Effector CD4-positive, alpha-beta T cell (primary cell): ENCODE data around the gene CFD.
"Not testable (repeated sequence)": the region's sequence is repeated elsewhere in the genome, so short reads cannot be mapped to it uniquely, and the experiment has no call there.

ENCODE experiments used
- DNase-seq: peaks from one replicate; pipeline ENCODE4 v3.0.0-alpha.2; 2020

Gene CFD

DNA sequence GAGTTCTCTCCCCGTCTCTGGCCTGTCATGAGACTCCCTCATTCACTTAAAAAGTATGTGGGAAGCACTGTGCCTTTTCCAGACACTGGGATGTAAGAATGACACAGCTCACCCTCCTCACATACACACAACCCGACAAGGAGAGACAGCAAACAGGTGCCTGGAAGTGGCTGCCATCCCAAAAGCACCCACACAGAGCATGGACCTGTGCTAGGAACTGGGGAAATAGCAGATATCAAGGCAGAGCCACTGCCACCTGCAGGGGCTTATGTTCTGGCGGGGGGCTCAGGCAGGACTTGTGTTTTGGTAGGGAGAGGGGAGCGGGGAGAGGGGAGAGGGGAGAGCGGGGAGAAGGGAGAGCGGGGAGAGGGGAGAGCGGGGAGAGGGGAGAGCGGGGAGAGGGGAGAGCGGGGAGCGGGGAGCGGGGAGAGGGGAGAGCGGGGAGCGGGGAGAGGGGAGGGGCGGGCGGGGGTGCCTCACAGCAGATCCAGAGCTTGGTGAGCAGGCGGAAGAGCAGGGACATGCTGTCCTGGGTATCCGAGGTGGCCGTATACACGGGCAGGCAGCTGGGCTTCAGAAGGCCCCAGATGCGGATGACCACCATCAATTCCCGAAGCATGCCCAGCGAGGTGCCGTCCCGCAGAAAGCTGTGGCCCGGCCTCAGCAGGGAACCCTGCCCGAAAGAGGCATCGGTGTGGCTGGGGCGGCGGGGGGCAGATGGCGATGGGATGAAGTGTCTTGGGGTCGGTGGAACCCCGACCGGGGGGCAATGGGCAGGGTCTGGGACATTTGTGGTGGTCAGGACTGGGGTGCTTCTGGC, 12.2 kb downstream of the CFD start:
- DNase-seq, result no peak

DNA sequence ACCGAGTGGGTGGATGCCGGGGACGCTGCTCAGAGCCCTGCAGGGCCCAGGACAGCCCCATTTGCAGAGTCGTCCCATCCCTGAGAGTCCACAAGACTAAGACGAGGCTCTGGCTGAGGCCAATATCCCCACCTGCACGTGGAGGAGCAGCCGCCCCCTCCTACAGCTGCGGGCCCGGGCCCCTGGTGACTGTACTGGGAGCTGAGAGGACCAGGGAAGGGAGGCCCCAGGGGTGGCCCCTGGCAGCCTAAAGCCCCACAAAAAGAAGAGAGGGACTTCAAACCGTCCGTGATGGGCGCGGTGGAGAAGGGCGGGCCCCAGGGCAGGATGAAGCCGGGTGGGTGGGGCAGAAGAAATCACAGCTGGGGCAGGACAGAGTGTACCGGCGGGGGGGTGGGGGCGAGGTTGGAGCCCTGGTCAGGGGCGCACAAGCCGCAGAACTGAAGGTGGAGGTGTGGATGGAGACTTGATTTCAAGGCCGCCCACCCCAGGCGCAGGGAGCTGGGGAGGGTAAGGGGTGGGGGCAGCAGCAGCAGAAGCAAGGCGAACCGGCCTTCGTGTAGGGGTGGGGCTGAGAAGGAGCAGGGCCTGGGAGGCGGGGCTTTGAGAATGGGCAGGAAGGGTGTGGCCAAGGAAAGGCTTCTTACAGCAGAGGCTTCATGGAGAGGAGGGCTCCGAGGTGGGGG, 12.9 kb downstream of the CFD start:
- DNase-seq, result peak; percentile 75

DNA sequence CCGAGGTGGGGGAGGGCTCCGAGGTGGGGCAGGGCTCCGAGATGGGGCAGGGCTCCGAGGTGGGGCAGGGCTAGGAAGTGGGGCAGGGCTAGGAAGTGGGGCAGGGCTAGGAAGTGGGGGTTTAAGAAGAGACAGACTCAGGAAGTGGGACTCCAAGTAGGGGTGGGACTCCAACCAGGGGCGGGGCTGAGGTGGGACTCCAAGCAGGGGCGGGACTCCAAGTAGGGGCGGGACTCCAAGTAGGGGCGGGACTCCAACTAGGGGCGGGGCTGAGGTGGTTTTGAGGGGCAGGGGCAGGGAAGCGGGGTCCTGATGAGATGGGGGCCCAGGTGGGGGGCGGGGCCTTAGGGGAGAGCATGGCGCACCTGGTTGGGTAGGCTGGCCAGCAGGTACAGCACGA, 13.6 kb downstream of the CFD start:
- peak; percentile 65 for DNase-seq

DNA sequence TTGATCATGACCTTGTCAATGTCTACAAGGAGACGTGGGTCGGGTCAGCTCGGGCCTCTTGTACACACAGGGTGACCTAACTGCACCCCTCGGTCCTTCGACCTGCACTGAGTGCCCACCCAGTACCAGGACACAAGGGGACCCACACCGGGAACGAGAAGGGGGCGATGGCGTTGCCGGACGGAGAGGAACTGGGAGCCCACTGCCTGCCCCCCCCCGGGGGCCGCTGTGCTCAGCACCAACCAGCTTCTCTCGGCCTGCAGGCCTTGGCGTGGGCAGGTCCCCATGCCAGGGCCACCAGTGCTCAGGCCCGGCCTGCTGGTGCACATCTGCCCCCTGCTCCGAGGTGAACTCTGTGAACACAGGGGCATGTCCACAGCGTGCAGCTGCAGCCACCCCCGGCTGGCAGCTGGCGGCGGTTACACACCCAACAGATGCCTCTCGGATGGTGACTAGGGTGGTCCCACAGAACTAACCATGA, 14.1 kb downstream of the CFD start:
- DNase-seq, result no peak

DNA sequence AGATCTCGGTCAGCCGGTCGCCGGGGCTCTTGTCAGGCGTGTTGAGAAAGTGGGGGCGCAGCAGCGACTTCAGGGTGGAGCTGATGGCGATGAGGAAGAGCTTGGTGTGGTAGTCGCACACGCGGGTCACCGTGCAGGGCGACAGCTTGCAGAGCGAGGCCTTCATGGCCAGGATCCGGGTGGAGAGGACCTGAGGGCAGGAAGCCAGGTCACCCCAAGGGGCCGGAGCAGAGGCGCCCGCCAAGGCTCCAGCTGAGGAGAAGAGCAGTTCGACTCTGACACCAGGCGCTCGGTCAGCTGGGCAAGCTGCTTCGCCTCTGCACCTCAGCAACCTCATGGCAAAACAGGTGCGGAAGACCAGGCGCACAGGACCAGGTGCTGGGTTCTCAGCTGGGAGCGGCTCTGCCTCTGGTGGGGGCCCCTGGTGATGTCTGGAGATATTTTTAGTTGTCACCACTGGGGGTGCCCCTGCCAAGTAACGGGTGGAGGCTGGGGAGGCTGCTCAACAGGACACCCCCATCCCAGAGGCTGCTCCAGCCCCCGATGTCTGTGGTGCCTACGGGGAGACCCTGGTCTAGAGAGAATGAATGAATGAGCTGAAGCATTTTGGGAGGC, 15.9 kb downstream of the CFD start:
- no peak for DNase-seq

DNA sequence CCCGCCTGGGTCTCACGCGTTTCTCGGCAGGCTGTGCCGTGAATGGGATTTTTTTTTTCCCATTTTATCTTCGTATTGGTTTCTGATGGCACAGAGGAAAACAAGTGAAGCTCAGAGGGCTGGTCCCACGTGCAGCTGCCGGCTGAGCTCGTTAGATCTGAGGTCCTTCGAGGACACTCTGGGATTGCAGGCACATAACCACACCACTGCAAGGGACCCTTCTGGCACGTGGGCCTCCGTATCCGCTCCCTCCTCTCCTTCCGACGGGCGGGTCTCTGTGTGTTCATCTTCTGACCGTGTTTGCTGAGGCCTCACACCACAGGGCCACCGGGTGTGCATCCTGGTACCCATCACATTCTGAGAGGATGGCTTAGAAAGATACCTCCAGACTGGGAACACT, 16.6 kb downstream of the CFD start:
- no peak for DNase-seq

DNA sequence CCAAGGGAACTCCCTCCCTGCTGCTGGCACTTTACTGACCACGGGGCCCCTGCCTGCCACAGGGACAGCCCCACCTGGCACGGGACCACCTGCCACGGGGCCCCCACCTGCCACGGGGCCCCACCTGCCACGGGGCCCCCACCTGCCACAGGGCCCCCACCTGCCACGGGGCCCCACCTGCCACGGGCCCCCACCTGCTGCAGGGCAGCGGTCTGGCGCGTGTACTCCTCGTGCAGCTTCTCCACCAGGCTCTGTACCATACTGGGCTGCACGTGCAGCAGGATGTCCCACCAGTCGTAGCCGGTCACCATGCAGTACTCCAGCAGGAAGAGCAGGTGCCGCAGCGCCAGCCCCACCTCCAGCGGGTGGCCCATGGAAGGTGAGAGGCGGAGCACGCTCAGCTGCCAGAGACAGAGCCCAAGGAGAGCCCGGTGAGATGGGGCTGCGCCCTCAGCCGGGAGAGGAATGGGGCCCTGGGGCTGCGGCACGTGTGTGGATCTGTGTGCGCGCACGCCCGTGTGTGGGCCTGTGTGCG, 17.4 kb downstream of the CFD start:
- no peak for DNase-seq

DNA sequence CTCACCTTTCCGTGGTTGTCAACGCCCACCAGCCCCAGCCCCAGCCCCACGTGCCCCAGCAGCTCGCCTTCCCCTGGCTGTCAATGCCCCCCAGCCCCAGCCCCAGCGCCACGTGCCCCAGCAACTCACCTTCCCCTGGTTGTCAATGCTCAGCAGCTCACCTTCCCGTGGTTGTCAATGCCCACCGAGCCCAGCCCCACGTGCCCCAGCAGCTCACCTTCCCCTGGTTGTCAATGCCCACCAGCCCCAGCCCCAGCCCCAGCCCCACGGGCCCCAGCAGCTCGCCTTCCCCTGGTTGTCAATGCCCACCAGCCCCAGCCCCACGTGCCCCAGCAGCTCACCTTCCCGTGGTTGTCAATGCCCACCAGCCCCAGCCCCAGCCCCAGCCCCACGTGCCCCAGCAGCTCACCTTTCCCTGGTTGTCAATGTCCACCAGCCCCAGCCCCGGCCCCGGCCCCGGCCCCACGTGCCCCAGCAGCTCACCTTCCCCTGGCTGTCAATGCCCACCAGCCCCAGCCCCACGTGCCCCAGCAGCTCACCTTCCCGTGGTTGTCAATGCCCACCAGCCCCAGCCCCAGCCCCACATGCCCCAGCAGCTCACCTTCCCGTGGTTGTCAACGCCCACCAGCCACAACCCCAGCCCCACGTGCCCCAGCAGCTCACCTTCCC, 18.7 kb downstream of the CFD start:
- not testable (repeated sequence) for DNase-seq

DNA sequence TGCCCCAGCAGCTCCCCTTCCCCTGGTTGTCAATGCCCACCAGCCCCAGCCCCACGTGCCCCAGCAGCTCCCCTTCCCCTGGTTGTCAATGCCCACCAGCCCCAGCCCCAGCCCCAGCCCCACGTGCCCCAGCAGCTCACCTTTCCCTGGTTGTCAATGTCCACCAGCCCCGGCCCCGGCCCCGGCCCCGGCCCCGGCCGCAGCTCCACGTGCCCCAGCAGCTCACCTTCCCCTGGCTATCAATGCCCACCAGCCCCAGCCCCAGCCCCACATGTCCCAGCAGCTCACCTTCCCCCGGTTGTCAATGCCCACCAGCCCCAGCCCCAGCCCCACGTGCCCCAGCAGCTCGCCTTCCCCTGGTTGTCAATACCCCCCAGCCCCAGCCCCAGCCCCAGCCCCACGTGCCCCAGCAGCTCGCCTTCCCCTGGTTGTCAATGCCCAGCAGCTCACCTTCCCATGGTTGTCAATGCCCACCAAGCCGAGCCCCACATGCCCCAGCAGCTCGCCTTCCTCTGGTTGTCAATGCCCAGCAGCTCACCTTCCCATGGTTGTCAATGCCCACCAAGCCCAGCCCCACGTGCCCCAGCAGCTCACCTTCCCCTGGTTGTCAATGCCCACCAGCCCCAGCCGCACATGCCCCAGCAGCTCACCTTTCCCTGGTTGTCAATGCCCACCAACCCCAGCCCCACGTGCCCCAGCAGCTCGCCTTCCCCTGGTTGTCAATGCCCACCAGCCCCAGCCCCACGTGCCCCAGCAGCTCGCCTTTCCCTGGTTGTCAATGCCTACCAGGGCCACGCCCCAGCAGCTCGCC, 19.5 kb downstream of the CFD start:
- DNase-seq, result not testable (repeated sequence)

DNA sequence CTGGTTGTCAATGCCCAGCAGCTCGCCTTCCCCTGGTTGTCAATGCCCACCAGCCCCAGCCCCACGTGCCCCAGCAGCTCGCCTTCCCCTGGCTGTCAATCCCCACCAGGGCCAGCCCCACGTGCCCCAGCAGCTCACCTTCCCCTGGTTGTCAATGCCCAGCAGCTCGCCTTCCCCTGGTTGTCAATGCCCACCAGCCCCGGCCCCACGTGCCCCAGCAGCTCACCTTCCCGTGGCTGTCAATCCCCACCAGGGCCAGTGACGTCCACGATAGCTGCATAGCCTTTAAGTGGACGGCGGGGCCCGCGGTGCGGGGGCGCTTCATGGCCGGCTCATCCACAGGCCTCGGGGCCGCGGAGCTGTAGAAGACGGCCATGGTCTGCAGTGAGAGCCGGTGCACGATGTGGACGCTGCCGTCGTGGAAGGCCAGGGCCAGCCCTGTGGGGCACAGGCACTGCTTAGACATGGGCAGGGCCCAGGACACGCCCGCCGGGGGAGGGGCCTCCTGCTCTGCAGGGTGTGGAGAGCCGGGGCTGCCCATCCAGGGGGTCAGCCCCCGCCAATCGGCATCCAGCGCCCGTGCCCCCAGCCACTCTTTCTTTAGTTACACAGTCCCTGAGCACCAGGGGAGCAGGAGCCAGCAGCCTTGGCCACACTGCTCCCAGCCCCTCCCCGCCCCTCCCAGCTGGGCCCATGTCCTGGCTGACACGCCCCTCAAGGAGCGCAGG, 20.4 kb downstream of the CFD start:
- no peak for DNase-seq

DNA sequence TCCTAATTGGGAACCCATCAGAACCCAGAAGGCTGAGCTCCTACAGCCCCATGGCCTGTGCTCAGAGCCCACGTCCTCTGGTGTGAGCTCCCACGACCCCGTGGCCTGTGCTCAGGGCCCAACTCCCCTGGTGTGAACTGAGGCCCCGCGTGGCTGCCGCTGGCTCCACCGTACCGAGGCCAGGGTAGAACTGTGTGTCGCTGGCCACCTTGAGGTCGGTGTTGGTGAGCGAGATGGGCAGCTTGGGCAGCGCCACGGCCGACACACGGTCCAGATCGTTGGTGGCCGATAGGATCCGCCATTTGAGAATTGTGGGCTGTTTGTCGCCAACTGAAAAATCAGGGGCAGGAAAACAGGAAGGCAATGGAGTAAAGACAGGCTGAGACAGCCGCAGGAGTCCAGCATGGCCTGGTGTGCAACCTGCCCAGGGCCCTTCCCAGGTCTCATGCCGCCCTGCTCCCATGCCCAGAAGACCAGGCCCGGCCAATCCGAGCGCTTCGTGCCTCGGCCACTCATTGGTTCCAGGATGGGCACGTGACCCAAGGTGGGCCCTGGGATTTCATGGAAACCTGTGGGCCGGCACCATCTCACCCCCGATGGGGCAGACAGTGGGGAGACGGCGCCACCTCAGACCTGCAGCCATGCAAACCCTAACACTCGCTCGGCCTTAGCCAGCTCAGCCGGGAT, 22.1 kb downstream of the CFD start:
- DNase-seq, result no peak

DNA sequence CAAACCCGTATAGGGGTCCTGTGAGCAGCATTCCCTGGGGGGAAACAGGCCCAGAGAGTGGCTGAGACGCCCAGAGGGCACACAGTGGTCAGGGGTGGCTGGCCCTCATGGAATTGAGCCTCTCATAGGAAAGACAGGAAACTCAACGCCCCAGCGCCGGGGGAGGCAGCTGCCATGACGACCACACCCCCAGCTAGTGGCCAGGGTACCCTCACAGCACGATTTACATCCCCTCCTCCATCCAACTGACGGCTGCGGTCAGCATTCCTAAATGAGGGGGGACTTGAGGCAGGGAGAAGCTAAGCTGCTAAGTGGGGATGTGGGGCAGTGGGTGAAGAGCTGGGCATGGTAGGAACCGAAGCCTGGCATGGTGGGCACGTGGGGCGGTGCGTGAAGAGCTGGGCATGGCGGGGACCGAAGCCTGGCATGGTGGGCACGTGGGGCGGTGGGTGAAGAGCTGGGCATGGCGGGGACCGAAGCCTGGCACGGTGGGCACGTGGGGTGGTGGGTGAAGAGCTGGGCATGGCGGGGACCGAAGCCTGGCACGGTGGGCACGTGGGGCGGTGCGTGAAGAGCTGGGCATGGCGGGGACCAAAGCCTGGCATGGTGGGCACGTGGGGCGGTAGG, 23.5 kb downstream of the CFD start:
- DNase-seq, result no peak

DNA sequence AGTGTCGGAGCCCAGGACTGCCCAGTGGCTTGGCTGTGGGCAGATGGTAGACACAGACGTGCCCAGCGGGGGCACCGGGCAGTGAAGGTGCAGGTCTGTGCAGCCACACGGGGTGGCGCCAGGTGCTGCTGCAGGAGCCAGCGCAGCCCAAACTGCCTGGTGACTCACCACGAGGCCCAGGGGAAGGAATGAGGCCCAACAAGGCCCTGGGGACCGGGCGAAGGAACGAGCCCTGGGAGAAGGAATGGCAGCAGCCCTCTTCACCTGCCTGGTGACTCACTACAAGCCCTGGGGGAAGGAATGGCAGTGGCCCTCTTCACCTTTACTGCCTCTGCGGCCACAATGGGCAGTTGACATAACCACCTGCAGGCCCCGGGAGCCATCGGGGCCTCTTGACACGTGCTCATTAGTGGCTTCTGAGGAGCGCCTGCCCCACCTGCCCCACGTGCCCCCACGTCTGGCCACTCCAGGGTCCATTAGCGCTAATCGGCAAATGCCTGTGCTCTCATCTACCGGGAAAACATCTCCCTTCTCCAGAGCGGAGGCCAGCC, 24.3 kb downstream of the CFD start:
- DNase-seq, result no peak

DNA sequence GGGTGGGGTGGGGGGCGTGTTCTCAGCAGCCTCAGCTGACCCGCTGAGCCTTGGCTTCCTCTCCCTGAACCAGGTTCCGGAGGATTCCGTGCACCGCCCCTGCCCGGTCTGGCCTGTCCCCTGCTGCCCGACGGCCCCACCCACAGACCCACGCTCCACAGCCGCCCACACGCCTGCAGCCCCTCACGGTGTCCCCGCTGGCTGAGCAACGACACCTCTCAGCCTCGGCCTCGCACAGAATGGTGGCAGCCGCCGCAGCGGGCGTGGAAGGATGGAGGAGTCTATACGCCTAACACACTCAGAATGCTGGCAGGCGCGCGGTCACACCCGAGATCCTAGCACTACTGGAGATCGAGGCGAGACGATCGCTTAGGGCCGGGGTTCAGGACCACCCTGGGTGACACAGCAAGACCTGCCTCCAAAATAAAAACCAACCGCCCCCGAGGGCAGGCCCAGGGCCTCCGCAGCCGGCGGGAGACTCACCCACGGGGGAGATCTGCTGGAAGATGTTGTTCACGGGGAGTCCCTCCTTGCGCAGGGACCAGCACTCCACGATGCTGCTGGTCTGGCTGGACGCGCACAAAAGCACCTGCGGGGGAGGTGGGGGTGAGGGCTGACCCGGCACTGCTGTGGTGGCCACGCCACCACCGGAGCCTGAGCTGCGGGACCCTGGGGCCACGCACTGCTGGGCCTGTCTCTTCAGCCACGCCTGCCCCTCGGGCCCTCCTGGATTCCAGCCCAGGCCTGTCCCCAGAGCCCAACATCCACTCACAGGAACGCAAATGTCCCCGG, 25.2 kb downstream of the CFD start:
- DNase-seq, result no peak

DNA sequence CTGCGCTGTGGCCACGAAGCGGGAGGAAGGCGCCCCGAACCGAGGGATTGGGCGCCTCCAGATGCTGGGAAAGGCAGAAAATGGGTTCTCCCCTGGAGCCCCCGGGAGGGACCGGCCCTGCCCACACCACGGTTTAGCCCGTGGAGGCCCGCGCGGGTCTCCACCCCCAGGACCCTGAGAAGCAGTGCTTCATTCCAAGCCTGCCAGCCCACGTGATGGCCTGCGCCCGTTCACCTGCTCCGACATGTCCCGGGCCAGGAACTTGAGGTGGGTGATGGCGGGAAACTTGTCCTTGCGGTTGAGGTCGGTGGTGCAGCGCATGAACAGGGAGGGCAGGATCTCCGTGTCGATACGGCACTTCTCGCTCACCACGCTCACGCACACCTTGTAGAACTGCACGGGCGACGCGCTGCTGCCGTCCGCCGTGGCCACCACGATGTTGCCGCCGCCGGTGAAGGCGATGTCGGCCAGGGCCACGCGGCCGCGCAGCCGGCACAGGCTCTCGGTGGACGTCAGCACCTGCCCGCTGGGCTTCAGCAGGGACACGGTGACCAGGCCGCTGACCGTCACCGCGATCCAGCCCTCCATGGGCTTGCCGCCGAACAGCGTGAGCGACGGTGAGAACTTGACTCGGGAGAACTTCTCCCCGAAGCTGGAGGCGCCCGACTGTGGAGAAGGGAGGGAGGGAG, 26.2 kb downstream of the CFD start:
- DNase-seq, result no peak

DNA sequence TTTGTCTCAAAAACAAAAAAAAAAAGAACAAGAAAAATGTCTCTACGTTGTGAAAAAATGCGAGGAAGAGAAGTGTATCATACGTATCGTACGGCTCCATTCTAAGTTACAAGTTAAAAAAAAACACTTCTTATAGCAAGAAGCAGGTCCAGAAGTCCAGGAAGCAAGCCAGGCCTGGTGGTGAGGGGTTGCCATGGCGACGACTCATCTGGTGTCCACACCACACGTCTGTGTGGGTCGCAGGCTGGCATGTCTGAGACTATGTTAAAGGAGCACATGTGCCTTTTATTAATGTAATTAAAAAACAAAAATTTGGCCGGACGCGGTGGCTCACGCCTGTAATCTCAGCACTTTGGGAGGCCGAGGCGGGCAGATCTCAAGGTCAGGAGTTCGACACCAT, 27.6 kb downstream of the CFD start:
- DNase-seq, result no peak

DNA sequence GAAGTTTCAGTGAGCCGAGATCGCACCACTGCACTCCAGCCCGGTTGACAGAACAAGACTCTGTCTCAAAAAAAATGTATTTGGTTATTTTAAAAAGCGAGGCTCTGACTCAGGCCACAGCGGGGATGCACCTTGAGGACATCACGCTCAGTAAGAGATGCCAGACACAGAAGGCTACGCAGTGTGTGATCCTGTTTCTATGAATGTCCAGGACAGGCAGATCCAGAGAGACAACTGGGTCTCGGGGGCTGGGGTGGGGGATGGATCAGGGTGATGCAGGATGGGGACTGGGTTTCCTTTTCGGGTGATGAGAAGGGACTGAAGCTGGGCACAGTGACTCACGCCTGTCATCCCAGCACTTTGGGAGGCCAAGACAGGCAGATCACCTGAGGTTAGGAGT, 28.1 kb downstream of the CFD start:
- DNase-seq, result no peak

DNA sequence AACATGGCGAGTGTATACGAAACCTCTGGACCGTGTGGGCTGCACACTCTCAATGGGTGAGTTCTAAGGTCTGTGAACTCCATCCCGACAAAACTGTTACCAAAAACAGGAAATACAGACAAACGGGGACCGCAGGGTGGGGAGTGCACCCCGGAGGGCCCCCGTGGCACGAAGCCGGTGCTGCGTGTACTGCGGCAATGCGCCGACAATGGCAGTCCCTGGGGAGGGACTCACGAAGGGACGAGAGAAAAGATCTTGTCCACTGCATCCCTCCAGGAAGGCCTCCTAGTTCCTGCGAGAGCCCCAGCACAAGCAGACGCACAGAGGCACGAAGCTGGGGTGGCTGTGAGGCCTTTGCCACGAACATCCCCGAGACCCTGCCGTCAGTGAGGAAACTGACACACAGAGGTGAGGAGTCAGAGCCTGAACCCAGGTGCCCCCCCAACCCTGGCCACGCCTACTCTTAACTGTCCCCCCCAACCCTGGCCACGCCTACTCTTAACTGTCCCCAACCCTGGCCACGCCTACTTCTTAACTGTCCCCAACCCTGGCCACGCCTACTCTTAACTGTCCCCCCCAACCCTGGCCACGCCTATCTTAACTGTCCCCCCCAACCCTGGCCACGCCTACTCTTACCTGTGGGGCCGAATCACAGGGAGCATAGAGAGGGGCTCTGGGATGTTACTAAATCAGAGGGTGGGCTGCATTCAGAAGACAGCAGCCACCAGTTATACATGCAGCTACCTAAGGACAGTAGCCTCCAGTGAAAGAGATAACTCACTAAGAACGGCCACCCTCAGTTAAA, 29.3 kb downstream of the CFD start:
- DNase-seq, result peak; percentile 39
